GM18499 (cell line): ENCODE measurements around the gene USP11.

Source experiments
- ATAC-seq: cut with Tn5 transposase; IDR thresholded peaks from one replicate; pipeline ENCODE4 v1.9.1; 2021; ENCODE audit warnings: moderate number of reproducible peaks; ENCODE audit not compliant: insufficient read depth, unreplicated experiment

The USP11 gene

DNA sequence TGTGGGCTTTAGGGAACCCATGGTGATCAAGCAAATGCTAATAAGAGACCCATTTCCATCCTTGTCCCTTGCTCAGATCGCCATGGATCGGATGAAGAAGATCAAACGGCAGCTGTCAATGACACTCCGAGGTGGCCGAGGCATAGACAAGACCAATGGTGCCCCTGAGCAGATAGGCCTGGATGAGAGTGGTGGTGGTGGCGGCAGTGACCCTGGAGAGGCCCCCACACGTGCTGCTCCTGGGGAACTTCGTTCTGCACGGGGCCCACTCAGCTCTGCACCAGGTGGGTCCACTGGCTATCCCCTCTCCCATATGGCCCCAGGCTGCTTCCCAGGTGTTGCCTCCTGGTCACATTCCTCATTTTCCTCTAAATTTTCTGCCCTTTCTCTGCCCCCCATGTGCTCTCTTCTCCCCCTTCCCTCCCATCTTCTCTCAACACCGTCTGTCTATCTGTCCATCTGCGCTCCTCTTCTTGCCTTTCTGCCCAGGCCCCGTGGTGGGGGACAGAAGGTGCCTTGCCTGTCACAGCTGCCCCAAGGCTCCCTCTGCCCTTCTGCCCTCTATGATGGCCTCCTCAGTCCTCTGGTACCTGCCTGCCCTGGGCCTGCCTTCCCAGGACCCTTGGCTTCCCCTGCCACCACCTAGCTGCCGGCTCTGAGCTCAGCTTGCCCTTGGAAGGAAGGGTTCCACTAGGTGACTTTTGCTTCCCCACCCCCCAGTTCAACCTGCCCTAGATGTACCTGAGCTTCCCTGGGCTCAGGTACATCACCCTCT is 9.1 kb upstream of the USP11 start:
- no peak for ATAC-seq

DNA sequence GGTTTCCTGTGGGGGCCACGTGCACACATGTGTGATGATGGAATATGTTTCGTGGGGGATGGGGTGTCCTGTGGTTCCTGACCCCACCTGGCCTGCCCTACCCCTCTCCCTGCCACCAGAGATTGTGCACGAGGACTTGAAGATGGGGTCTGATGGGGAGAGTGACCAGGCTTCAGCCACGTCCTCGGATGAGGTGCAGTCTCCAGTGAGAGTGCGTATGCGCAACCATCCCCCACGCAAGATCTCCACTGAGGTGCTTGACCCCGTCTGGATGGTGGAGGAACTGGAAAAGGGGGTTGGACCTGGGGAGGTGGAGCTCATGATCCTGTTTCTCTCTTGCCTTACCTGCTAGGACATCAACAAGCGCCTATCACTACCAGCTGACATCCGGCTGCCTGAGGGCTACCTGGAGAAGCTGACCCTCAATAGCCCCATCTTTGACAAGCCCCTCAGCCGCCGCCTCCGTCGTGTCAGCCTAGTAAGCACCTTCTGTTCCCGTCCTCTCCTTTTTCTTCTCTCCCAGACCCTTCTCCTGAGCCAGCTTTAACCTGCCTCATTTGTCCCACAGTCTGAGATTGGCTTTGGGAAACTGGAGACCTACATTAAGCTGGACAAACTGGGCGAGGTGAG is 8.4 kb upstream of the USP11 start:
- ATAC-seq, result no peak

DNA sequence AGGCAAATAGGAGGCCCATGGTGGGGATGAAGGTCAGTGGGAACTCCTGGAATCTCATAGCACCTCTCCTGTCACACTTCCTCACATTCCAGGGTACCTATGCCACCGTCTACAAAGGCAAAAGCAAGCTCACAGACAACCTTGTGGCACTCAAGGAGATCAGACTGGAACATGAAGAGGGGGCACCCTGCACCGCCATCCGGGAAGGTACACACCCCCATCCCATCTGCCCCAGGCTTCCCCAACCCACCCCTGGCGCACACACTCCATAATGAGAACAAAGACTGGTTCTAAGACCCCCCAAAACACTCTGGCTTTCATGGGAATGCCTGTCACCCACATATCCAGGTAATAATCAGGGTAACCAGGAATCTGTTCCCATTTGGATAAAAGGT is 7.9 kb upstream of the USP11 start:
- ATAC-seq, result no peak

DNA sequence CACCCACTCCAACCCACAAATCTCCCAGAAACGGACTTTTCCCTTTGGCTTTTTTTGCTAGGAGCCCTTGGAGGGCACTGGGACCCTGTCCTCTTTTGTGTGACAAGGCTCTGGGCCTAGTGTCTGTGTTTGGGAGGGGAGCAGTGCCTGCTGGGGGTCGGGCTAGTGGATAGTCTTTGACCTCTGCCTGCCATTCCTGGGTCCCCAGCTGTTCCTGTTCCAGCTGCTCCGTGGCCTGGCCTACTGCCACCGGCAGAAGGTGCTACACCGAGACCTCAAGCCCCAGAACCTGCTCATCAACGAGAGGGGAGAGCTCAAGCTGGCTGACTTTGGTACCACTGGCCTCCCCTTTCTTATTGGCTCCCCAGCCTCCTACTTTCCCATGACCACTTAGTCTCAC is 6.7 kb upstream of the USP11 start:
- ATAC-seq, result no peak

DNA sequence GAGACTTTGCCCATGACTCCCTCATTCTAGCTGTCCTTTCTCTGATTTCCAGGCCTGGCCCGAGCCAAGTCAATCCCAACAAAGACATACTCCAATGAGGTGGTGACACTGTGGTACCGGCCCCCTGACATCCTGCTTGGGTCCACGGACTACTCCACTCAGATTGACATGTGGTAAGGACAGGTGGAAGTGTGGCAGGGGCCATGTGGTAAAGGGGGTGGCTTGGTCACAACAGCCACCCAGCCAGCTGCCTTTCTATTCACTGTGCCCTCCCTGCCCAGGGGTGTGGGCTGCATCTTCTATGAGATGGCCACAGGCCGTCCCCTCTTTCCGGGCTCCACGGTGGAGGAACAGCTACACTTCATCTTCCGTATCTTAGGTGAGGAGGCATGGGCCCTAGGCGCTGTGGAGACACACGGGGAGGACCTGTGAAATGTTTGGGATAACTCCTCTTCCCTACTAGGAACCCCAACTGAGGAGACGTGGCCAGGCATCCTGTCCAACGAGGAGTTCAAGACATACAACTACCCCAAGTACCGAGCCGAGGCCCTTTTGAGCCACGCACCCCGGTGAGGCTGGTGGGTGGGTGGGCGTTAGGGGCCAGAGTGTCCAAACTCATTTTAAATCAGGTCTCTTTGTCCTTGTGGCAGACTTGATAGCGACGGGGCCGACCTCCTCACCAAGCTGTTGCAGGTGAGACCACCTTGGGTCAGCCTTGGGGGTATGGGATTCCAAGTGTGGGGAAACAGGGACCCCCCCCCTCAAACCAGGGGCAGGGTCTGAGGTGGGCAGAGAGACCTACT is 6.1 kb upstream of the USP11 start:
- no peak for ATAC-seq

DNA sequence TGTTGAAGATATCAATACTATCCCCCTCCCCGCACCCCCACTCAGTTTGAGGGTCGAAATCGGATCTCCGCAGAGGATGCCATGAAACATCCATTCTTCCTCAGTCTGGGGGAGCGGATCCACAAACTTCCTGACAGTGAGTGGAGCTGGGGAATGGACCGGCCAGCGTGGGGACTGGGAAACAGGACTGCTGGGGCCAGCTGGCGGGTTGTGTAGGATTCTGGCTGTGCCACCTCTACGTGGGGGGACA is 5.5 kb upstream of the USP11 start:
- no peak for ATAC-seq

DNA sequence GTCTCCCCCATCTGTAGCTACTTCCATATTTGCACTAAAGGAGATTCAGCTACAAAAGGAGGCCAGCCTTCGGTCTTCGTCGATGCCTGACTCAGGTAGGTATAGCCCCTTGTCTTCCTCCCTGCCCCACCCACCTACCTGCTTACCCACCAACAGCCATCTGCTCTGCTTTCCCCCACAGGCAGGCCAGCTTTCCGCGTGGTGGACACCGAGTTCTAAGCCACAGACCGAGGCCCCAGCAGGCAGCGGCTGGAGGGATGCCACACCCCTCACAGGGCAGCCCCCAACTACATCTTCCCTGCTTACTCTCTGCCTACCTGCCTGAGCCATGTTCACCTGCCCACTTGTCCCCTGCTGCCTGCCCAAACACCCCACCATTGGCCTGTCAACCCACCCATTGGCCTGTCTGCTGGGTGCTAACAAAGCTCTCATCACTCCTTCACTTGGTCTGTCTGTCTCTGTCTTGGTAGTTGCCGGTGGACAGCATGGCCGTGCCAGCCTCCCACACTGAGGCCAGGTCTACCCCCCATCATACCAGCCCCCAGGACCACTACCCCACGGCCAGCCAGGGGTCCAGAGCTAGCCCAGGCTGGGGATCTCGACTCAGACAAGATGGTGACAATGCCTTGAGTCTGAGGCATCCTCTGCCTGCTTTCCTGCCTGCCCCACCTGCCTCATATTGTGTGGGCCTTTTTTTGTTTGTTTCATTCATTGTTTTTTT is 4.1 kb upstream of the USP11 start:
- ATAC-seq, result no peak

DNA sequence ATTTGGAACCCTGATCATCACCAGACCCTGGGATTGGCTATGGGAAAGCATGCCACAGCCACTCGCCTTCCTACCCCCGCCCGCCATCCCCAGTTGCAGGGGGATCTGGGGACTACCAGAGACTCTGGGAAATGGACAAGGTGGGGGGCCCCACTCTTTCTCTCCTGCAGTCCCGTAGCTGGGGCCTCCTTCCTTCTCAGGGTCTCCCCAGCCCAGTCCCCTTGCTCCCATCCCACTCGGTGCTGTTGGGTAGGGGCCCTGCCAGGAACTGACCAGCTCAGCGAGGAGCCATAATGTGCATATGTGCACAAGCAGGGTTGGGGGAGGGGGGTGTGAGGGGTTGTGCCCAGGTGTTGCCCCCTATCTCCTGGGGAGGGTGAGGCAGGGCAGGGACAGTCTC is 3.4 kb upstream of the USP11 start:
- ATAC-seq, result no peak

DNA sequence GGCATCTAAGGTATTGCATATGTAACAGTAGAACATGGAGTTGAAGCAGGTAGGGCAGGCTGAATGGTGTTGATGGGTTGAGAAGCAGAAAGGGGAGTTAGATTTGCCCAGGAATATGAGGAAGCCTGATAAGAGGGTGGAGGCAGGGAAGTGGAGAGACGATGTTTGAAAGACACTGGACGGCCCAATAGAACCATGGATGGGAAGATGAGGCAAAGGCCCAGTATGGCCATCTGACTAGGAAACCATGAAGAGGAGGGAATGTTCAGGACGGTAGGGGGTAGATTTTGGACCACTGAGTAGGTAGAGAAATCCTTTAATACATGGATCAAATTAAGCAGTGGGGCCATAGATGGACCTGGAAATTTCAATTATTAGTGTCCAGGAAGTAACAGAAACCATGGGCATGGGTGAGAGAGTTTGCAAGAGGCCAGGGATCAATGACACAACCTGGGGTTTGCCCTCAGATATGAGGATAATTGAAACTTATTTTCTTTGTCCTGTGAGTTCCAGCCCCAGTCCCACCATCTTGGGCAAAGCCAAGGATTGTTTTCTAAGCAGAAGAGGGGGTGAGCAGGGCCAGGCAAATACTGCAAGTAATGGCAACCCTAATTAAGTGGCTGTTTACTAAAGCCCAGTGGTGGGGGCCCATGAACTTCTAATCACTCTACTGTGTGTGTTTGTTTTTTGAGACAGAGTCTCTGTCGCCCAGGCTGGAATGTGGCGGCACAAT is 2.5 kb upstream of the USP11 start:
- no peak for ATAC-seq

DNA sequence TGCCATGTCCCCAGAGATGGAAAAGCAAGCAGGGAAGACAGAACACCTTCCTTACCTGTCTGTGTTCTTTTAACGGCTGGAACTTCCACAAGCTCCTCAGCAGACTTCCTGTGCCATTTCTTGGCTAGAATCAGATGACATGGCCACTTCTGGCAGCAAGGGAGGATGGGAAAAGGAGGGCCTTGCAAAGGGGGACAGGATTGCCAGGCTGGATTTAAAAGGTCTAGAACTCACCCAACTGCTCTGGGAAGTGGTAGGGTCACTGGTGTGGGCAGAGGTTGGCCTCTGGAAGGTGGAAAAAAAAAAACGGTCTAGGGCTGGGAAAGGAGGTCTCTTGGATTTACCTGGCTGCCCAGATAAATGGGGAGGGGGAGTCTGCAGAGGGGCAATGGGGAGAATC is 1.6 kb upstream of the USP11 start:
- no peak for ATAC-seq

DNA sequence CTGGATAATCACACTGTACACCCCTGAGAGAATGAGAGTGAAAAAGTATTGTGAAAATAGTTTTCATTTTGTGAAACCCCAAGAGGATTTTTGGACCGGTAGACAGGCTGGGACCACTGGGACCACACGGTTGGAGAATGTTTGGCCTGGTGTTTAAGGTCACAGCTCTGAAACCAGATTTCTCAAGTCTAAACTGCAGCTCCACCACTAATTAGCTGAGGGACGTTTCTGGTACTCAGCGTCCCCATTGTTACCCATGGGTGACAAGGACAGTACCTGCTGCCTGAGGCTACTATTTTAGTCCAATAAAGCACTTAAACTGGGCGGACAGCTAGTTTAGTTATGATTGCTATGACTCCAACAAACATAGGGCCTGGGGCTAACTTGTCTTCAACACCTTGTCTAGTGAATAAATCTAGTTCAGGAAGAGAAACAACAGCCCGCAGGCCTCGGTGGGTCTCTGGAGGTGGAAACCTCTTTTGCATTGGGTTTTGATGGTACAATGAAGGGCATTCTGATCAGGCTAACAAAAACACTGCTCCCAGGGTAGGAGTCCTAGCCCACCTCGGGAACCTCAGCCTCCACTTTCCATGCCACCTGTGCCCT is 509 bp upstream of the USP11 start:
- no peak for ATAC-seq

DNA sequence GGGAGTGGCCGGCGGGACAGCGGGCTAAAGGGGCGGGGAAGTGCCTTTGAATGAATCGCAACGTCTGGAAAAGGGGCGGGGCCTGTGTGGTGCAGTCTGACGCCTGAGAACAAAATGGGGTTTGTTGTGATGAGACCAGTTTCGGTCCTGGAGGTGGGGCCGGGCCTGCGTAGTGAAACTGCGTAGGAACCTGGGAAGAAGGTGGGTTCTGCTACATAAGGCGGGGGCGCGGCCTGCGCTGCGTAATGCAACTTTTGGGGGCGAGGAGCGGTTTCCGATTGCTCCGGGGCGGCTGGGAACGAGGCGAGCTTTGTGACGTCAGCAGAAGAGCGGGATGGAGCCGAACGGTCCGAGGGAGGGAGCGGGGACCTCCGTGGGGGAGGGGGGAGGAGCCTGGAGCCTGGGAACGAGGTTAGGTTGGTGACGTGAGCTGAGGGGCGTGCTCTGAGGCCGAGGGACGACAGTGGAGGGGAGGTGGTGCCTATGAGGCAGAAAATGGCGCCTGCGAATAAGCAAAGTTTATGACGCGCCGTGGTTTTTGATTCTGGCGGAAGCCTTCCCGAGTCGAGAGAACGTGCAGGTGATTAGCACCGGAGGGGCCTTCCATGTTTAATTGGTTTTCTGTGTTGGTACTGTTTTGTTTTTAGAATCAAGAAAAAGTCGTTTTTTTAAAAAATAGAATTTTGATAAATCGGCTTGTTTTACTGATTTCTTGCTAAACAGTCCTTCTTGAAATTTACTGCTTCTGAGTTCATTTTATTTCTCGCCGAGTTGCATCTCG is 714 bp downstream of the USP11 start:
- ATAC-seq, result peak; percentile 66

DNA sequence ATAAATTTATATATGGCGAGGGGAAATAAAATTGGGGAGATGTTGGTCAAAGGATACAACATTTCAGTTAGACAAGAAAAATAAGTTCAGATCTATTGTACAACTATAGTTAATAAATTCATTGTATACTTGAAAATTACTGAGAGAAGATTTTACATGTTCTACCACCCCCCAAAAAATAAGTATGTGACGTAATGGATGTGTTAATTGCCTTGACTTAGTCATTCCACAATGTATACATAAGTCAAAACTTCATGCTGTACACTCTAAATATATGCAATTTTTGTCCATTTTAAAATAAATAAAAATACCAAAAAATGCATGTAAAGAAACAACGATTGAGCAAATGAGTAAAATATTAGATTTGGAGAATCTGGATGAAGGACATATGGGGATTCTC is 1.8 kb downstream of the USP11 start:
- ATAC-seq, result no peak

DNA sequence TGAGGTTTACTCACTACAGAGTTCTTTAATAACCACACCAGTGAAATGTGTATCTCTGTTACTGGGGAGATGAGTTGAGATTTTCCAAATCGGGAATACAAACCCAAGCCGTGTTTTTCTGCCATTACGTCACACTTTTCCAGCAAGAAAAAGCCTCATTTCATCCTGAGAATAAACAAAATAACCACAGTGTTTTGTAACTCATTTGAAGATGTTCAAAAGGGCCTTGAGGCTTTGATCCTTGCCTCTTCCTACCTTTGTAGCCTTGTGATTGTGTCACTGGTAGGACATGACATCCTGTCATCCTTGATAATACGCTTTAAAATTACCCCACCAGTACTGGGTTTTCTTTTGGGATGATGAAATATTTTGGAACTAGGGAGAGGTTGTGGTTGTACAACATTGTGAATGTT is 2.9 kb downstream of the USP11 start:
- no peak for ATAC-seq

DNA sequence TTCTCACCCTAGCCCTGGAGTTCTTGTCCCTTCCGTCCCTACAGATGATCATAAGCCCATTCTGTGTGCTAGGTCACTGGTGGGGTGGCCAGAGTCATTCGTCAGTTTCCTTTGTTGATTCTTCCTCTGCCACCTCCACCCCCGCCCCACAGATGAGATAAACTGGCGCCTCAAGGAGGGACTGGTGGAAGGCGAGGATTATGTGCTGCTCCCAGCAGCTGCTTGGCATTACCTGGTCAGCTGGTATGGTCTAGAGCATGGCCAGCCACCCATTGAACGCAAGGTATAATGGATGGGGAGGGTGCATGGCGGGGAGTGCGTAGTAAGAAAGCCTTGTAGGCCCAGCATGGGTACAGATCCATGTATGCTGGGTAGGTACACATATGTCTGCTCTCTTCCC is 6.4 kb downstream of the USP11 start:
- ATAC-seq, result no peak

DNA sequence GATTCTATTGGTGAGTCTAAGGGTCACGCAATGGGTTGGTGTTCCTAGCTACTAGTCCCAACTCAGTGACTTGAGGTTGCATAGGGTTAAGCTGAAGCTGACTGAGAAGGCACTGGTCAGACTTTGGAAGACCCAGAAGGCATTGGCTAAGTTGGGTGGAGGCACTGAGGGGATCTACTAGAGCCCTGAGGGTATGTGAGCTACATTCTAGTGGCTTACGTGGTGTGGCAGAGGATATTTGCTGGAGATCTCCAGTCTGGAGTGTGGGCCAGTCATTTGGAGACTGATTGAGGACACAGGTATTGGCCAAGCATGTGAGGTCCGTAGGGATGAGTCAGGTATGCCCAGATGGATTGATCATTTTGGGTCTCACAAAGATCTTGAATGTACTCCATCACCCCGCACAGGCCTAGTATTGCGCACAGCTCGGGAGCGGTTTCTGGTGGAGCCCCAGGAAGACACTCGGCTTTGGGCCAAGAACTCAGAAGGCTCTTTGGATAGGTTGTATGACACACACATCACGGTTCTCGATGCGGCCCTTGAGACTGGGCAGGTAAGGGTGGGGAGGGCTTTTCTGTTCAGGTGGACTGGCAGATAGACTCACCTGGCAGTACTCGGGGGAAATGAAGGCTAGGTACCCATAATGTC is 7.2 kb downstream of the USP11 start:
- no peak for ATAC-seq

DNA sequence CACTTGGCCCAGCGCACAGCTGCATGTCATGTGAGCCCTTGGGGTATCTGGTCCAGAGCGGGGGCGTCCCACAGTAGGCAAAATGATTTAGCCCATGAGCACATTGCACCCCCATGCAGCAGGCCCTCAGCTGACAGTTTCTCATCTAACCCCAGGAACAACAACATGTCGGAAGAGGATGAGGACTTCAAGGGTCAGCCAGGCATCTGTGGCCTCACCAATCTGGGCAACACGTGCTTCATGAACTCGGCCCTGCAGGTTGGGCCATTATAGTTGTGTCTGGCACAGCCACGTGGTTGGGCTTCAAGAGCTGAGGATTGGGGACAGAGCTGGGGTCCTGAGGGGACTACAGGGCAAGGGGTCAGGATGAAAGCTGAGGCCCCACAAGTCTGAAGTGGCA is 7.8 kb downstream of the USP11 start:
- no peak for ATAC-seq

DNA sequence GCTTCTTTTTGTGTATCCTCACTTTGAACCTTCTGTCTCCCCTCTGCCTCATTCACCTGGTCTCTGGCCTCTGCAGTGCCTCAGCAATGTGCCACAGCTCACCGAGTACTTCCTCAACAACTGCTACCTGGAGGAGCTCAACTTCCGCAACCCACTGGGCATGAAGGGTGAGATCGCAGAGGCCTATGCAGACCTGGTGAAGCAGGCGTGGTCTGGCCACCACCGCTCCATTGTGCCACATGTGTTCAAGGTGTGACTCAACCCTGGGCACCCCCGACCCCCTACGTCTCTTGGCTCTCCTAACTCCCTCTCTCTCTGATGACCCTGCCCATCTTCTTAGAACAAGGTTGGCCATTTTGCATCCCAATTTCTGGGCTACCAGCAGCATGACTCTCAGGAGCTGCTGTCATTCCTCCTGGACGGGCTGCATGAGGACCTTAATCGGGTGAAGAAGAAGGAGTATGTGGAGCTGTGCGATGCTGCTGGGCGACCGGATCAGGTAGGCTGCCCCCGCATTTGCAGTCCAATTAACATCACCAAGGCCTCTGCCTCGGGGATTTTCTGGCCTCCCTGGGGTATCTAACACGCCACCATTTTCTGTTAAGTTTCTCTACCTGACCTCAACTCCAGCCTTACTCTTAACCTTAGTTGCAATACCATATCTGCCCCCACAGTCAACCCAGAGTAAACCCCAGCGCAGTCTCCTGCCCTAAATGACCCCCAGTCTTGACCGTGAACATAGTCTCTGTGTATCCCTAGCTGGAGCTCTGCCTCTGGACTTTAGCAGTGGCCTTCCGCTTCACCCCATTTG is 8.6 kb downstream of the USP11 start:
- ATAC-seq, result no peak
